Activated T-cell treated with anti-CD3 and anti-CD28 coated beads, Interleukin-2, amount 50 U/mL, for 72 hours (primary cell): Measurements from ENCODE around the gene SULT1A1. TPM values are rescaled to one million over a fixed set of nuclear protein-coding genes. Genes with fewer than 3 reads are reported as not detected.

Experiments
- ATAC-seq, 2 donors: fragments of 150-1000 bp; cut with Tn5 transposase; replicated peaks in 1 of 2; 2 replicates each; pipeline ENCODE4 v1.10.0; 2021; ENCODE audit warnings: moderate library complexity in 2 of 2, mild to moderate bottlenecking in 1 of 2
- DNase-seq, 2 donors: peaks; one replicate each; pipeline ENCODE4 v3.0.0; 2021 to 2022; ENCODE audit warnings: mixed read lengths in 1 of 2
- H3K27ac Mint-ChIP-seq: one replicate; pipeline ENCODE4 v1.8.0; 2022; ENCODE audit warnings: mild to moderate bottlenecking, moderate library complexity, mixed read lengths
- H3K27me3 Mint-ChIP-seq: one replicate; pipeline ENCODE4 v1.8.0; 2022; ENCODE audit warnings: low read depth, mixed read lengths
- H3K36me3 Mint-ChIP-seq, 2 donors: one replicate each; pipeline ENCODE4 v1.8.0; 2022; ENCODE audit warnings: mixed read lengths in 2 of 2, mild to moderate bottlenecking in 1 of 2; ENCODE audit not compliant: insufficient read depth in 2 of 2
- H3K4me1 Mint-ChIP-seq: one replicate; pipeline ENCODE4 v1.8.0; 2022; ENCODE audit warnings: low read depth, mixed read lengths
- H3K4me3 Mint-ChIP-seq, 2 donors: one replicate each; pipeline ENCODE4 v1.8.0; 2022; ENCODE audit warnings: mild to moderate bottlenecking in 2 of 2, mixed read lengths in 2 of 2, moderate library complexity in 2 of 2
- H3K9me3 Mint-ChIP-seq, 2 donors: one replicate each; pipeline ENCODE4 v1.8.0; 2022; ENCODE audit warnings: mixed read lengths in 2 of 2
- total RNA-seq, 2 donors: library from RNA; stranded (reverse); gene quantifications; one replicate each; pipeline ENCODE4 v1.2.3, GENCODE V29; 2022

SULT1A1 gene
- total RNA-seq, 2 donors from 2014 or later, result 12.7 to 18.6 TPM

GRCh38 chr16:28592511-28592910 lies 17.3 kb downstream of the SULT1A1 start:
- Mint-ChIP-seq H3K4me1 (no peaks in the 10 kb centered on the region), H3K9me3 (no peaks in the 10 kb centered on the region), H3K4me3 (no peak overlapping the region), H3K36me3 (no peaks in the 10 kb centered on the region), H3K27ac (no peak overlapping the region), H3K27me3 (no peaks in the 10 kb centered on the region)
- ATAC-seq (no peak), DNase-seq (no peak)

- Mint-ChIP-seq H3K4me3 (no peak overlapping the region), H3K9me3 (no peaks in the 10 kb centered on the region), H3K4me1 (no peaks in the 10 kb centered on the region), H3K27ac (no peak overlapping the region), H3K36me3 (no peaks in the 10 kb centered on the region), H3K27me3 (no peaks in the 10 kb centered on the region)
- DNase-seq (no peak), ATAC-seq (no peak)
These were observed 18.5 kb downstream of the SULT1A1 start for GRCh38 chr16:28591355-28591754.

DNA sequence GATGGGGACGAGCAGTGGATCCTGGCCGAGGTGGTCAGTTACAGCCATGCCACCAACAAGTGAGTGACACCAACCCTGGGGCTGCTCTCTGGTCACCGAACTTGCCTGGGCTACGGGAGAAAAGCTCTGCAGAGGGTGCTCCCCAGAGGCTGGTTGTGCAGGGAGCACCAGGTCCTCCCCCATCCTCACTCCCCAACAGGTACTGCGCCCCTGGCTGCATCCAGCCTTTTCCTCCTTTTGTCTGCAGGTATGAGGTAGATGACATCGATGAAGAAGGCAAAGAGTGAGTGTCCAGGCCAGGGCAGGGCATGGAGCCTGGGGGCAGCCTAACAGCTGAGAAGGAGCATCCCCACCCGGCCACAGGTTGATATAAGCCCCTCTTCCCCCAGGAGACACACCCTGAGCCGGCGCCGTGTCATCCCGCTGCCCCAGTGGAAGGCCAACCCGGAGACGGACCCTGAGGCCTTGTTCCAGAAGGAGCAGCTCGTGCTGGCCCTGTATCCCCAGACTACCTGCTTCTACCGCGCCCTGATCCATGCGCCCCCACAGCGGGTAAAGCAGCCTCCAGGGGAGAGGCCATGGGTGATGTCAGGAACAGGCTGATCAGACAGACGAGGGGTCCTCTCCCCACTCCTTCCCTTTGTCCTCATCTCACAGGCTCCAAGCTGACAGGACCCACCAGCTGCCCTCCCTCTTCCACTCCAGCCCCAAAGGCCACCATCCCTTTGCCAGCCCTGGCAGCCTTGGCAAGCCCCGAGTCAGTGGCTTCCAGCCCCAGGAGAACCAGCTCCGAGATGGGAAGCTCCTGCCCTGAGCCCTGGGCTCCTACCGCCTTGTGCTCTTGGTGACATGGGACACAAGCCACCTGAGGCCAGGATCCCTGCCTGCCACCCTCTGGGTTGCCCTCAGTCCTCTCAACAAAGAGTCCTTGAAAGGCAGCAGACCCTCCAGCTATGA lies 19.2 kb downstream of the SULT1A1 start:
- no peaks in the 10 kb centered on the region for H3K9me3 Mint-ChIP-seq
- H3K27me3 Mint-ChIP-seq, result no peaks in the 10 kb centered on the region
- no peak for DNase-seq
- no peak overlapping the region for H3K4me3 Mint-ChIP-seq
- H3K4me1 Mint-ChIP-seq, result no peaks in the 10 kb centered on the region
- ATAC-seq, result no peak
- no peaks in the 10 kb centered on the region for H3K36me3 Mint-ChIP-seq
- H3K27ac Mint-ChIP-seq, result no peak overlapping the region

DNA sequence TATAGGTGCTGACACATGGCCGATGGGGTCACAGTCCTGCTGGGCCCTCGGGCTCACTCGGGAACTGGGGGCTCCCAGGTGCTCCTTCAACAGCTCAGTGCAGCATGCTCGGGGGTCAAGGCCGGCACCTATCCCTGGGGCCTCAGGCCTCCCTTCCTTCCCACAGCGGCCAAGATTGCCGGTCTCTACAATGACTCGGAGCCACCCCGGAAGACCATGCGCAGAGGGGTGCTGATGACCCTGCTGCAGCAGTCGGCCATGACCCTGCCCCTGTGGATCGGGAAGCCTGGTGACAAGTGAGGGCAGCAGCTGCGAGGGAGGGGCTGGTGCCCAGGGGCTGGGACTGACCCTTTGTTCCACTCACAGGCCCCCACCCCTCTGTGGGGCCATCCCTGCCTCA lies 19.9 kb downstream of the SULT1A1 start:
- Mint-ChIP-seq H3K27me3 (no peaks in the 10 kb centered on the region), H3K4me3 (no peak overlapping the region), H3K36me3 (no peaks in the 10 kb centered on the region), H3K4me1 (no peaks in the 10 kb centered on the region), H3K27ac (no peak overlapping the region), H3K9me3 (no peaks in the 10 kb centered on the region)
- DNase-seq (no peak), ATAC-seq (no peak)

DNA sequence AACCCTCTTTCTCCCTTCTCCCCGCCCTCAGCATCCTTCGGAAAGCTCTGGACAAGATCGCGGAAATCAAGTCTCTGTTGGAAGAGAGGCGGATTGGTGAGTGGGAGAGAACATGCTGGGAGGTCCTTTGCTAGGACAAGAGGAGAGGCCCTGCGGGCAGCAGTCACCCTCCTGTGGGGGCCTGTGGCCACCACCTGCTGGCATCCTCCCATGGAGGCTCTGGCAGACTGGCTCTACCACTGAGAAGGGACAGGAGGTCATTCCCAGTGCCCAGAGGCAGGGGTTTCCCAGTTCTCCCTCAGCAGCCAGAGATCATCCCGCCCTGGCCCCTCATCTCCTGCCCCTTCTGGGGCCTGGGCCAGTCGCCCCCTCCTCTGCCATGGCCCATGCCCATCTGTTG lies 20.8 kb downstream of the SULT1A1 start:
- no peaks in the 10 kb centered on the region for H3K4me1 Mint-ChIP-seq
- H3K9me3 Mint-ChIP-seq, result no peaks in the 10 kb centered on the region
- no peaks in the 10 kb centered on the region for H3K27me3 Mint-ChIP-seq
- ATAC-seq, result no peak
- H3K4me3 Mint-ChIP-seq, result no peak overlapping the region
- DNase-seq, result no peak
- peaks cover 0 to 2% of the 10 kb centered on the region in 2 donors for H3K36me3 Mint-ChIP-seq
- H3K27ac Mint-ChIP-seq, result no peak overlapping the region

GRCh38 chr16:28587386-28587785 lies 22.5 kb downstream of the SULT1A1 start:
- H3K4me1 Mint-ChIP-seq, result no peaks in the 10 kb centered on the region
- no peak overlapping the region for H3K4me3 Mint-ChIP-seq
- H3K27ac Mint-ChIP-seq, result no peak overlapping the region
- H3K36me3 Mint-ChIP-seq, result peaks cover 0 to 2% of the 10 kb centered on the region in 2 donors
- ATAC-seq (no peak), DNase-seq (no peak)
- H3K27me3 Mint-ChIP-seq, result no peaks in the 10 kb centered on the region
- H3K9me3 Mint-ChIP-seq, result no peaks in the 10 kb centered on the region

- DNase-seq (no peak), ATAC-seq (no peak)
- Mint-ChIP-seq H3K27ac (no peak overlapping the region), H3K4me3 (no peak overlapping the region), H3K27me3 (no peaks in the 10 kb centered on the region), H3K36me3 (peaks cover 0 to 5% of the 10 kb centered on the region in 2 donors), H3K9me3 (no peaks in the 10 kb centered on the region), H3K4me1 (no peaks in the 10 kb centered on the region)
These were observed 23.4 kb downstream of the SULT1A1 start for GRCh38 chr16:28586466-28586865.

GRCh38 chr16:28585674-28586073 lies 24.2 kb downstream of the SULT1A1 start:
- Mint-ChIP-seq H3K4me1 (no peaks in the 10 kb centered on the region), H3K27ac (no peak overlapping the region), H3K4me3 (no peak overlapping the region), H3K9me3 (no peaks in the 10 kb centered on the region), H3K27me3 (no peaks in the 10 kb centered on the region), H3K36me3 (peaks cover 0 to 5% of the 10 kb centered on the region in 2 donors)
- no peak for ATAC-seq
- no peak for DNase-seq

DNA sequence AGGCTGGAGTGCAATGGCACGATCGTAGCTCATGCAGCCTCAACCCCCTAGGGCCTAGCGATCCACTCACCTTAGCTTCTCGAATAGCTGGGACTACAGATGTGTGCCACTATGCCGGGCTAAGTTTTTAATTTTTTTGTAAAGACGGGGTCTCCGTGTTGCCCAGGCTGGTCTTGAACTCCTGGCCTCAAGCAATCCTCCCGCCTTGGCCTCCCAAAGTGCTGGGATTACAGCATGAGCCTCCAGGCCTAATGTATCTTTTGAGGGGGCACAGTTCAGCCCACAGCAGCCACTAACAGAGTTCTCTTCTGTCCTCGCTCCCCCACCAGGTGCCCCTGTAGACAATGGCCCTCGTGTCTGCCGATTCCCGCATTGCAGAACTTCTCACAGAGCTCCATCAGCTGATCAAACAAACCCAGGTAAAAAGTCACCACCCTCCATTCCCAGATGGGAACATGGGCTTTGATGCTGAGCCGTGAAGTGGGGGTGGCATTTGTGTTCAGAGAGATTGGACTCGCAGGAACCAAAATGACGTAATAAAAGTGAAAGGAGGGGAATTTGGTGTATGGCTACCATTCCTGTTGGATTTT lies 29.0 kb downstream of the SULT1A1 start:
- H3K4me1 Mint-ChIP-seq, result no peaks in the 10 kb centered on the region
- DNase-seq, result no peak
- no peak overlapping the region for H3K27ac Mint-ChIP-seq
- peaks cover 0 to 5% of the 10 kb centered on the region in 2 donors for H3K36me3 Mint-ChIP-seq
- H3K27me3 Mint-ChIP-seq, result no peaks in the 10 kb centered on the region
- no peak overlapping the region for H3K4me3 Mint-ChIP-seq
- H3K9me3 Mint-ChIP-seq, result no peaks in the 10 kb centered on the region
- no peak for ATAC-seq

GRCh38 chr16:28575446-28576109 lies 34.3 kb downstream of the SULT1A1 start:
- Mint-ChIP-seq H3K27ac (no peak overlapping the region), H3K4me3 (no peak overlapping the region)
- DNase-seq, result no peak

GRCh38 chr16:28574925-28575324 lies 34.9 kb downstream of the SULT1A1 start:
- Mint-ChIP-seq H3K36me3 (no peaks in the 10 kb centered on the region), H3K4me3 (no peak overlapping the region), H3K9me3 (no peaks in the 10 kb centered on the region), H3K27me3 (no peaks in the 10 kb centered on the region), H3K27ac (no peak overlapping the region), H3K4me1 (peaks cover 5% of the 10 kb centered on the region)
- ATAC-seq (no peak), DNase-seq (no peak)

More at GRCh38 chr16:28575446-28576109, 34.3 kb downstream of the SULT1A1 start:
- no peak for ATAC-seq
- Mint-ChIP-seq H3K4me1 (peaks cover 5% of the 10 kb centered on the region), H3K9me3 (no peaks in the 10 kb centered on the region), H3K36me3 (no peaks in the 10 kb centered on the region), H3K27me3 (no peaks in the 10 kb centered on the region)

DNA sequence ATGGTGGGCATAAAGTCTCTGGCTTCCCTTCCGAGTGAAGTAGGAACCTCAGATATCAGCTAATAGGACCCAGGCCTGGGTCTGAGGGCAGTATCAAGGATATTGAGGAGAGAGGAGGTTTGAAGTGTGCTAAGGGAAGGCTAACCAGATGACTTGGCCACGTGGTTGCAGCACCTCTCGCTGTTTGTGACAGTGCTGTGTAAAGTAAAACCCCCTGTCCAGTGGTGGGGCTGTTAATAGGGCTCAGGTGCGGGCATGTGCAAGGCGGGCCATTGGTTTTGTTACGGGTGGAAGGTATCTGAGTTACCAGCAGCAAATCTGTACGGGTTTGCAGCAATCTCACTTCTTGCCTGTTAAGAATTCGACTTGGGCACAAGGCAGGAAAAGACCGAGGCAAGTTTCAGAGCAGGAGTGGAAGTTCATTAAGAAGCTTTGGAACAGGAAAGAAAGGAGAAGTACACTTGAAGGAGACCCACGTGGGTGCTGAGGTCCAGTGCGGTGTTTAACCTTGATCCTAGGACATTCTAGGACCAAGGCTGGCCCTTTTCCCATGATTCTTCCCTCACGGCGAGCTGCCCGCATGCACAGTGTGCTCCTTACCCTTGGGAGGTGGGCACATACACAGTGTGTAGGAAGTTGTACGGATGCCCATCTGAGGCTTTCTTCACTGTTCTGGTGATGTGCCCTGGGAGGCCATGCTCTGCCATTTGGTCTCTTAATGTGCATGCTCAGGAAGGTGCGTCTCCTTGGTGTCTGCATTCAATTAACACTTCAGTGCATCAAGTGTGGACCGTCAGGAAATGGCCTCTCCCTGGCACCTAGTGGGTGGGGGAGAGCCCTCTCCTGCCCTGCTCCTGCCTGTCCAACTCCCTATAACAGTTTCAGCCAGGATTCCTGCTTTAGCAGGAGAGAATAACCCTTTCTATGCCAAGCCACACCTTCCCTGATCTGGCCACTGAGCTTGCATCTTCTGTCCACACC lies 35.8 kb downstream of the SULT1A1 start:
- Mint-ChIP-seq H3K4me3 (no peak overlapping the region), H3K27ac (no peak overlapping the region), H3K27me3 (no peaks in the 10 kb centered on the region), H3K9me3 (no peaks in the 10 kb centered on the region), H3K36me3 (no peaks in the 10 kb centered on the region), H3K4me1 (peaks cover 5% of the 10 kb centered on the region)
- no peak for ATAC-seq
- no peak for DNase-seq
